SU-DHL-6 (cell line): ENCODE measurements around the gene MELK.

ENCODE experiments used
- H2AFZ ChIP-seq: fragments of 200-600 bp; sonication (generic); 2 replicates; pipeline ENCODE4 v1.6.1; 2014; ENCODE audit warnings: low read depth, mild to moderate bottlenecking, moderate library complexity, mixed read lengths, antibody characterized with exemption, low read length; ENCODE audit not compliant: severe bottlenecking
- H3F3A ChIP-seq: fragments of 200-600 bp; shearing (Covaris generic); 2 replicates; pipeline ENCODE4 v1.6.0; 2016; ENCODE audit warnings: antibody characterized with exemption, mild to moderate bottlenecking; ENCODE audit not compliant: insufficient read depth
- H3K27ac ChIP-seq: fragments of 200-600 bp; sonication (generic); 2 replicates; pipeline ENCODE4 v1.5.1; 2016; ENCODE audit warnings: low read depth, mild to moderate bottlenecking, low read length, moderate library complexity, mixed read lengths
- H3K27me3 ChIP-seq: fragments of 200-600 bp; sonication (generic), shearing (Covaris generic); 2 replicates; pipeline ENCODE4 v1.6.0; 2014; ENCODE audit warnings: mild to moderate bottlenecking, low read length
- H3K36me3 ChIP-seq: fragments of 200-600 bp; sonication (generic); 2 replicates; pipeline ENCODE4 v1.6.1; 2014; ENCODE audit warnings: mild to moderate bottlenecking, low read length, mixed read lengths
- H3K4me2 ChIP-seq: fragments of 300-600, 200-600 bp; shearing (Covaris generic), sonication (generic); 2 replicates; pipeline ENCODE4 v1.6.0; 2014; ENCODE audit warnings: low read length, low read depth, mild to moderate bottlenecking; ENCODE audit not compliant: poor library complexity, severe bottlenecking
- H3K4me3 ChIP-seq: fragments of 200-600 bp; sonication (generic); 2 replicates; pipeline ENCODE4 v1.5.1; 2014; ENCODE audit warnings: antibody characterized with exemption, low read length, mild to moderate bottlenecking, mixed read lengths; ENCODE audit not compliant: insufficient read depth, poor library complexity, severe bottlenecking
- H3K79me2 ChIP-seq: fragments of 200-600 bp; sonication (generic); 2 replicates; pipeline ENCODE4 v1.6.1; 2014; ENCODE audit warnings: mild to moderate bottlenecking, low read length, moderate library complexity; ENCODE audit not compliant: insufficient read depth
- H3K9ac ChIP-seq: fragments of 200-600 bp; sonication (generic); 2 replicates; pipeline ENCODE4 v1.7.0; 2014; ENCODE audit warnings: mild to moderate bottlenecking, low read length
- H3K9me2 ChIP-seq: fragments of 200-600 bp; sonication (generic); replicated peaks from 2 replicates; pipeline ENCODE4 v1.6.1; 2014; ENCODE audit warnings: low read length; ENCODE audit not compliant: insufficient read depth
- H3K9me3 ChIP-seq: fragments of 200-600 bp; sonication (generic); 2 replicates; pipeline ENCODE4 v1.6.1; 2014; ENCODE audit warnings: low read length, mixed read lengths; ENCODE audit not compliant: insufficient read depth
- H4K20me1 ChIP-seq: fragments of 200-600 bp; sonication (generic); 2 replicates; pipeline ENCODE4 v1.6.1; 2014; ENCODE audit warnings: low read depth, mild to moderate bottlenecking, antibody characterized with exemption, low read length, moderate library complexity, mixed read lengths
- EZH2phosphoT487 ChIP-seq: fragments of 200-600 bp; sonication (generic), shearing (Covaris generic); conservative IDR thresholded peaks from 2 replicates; pipeline ENCODE4 v1.6.1; 2018; ENCODE audit warnings: mild to moderate bottlenecking, antibody characterized with exemption, low read length, moderate library complexity, mixed read lengths
- TF ChIP-seq, protein P1 (sequence below): fragments of 200-600 bp; sonication (generic); IDR thresholded peaks from one replicate; pipeline ENCODE4 v1.5.1; 2017; ENCODE audit warnings: antibody characterized with exemption, mild to moderate bottlenecking, low read length, moderate library complexity; ENCODE audit not compliant: insufficient read depth, poor library complexity, severe bottlenecking

Gene MELK

DNA sequence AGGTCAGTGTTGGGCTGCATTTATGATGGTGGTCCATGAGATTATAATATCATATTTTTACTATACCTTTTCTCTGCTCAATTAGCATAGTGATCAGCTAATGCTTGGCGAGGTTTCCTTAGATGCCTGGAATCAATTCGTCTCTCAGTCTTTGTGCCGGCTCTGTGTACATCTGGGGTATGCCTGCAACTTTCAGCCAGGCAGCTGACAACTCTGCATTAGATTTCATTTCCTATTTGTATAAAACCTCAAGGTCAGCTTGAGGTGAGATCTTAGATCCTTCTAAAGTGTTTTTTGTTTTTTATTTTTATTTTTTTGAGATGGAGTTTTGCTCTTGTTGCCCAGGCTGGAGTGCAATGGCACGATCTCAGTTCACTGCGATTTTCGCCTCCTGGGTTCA lies 86.8 kb downstream of the MELK start:
- TF ChIP-seq, protein P1, sequence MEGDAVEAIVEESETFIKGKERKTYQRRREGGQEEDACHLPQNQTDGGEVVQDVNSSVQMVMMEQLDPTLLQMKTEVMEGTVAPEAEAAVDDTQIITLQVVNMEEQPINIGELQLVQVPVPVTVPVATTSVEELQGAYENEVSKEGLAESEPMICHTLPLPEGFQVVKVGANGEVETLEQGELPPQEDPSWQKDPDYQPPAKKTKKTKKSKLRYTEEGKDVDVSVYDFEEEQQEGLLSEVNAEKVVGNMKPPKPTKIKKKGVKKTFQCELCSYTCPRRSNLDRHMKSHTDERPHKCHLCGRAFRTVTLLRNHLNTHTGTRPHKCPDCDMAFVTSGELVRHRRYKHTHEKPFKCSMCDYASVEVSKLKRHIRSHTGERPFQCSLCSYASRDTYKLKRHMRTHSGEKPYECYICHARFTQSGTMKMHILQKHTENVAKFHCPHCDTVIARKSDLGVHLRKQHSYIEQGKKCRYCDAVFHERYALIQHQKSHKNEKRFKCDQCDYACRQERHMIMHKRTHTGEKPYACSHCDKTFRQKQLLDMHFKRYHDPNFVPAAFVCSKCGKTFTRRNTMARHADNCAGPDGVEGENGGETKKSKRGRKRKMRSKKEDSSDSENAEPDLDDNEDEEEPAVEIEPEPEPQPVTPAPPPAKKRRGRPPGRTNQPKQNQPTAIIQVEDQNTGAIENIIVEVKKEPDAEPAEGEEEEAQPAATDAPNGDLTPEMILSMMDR: no peak
- TF ChIP-seq EZH2phosphoT487: no peak
- no peak overlapping the region for H2AFZ ChIP-seq
- H3K4me2 ChIP-seq: no peak overlapping the region
- H3K27me3 ChIP-seq: no peaks in the 10 kb centered on the region
- no peaks in the 10 kb centered on the region for H4K20me1 ChIP-seq
- no peaks in the 10 kb centered on the region for H3K9me3 ChIP-seq
- no peak overlapping the region for H3K4me3 ChIP-seq
- H3K27ac ChIP-seq: no peak overlapping the region
- H3K79me2 ChIP-seq: 0 out of 2 replicates have a peak, but pooled peaks cover 4% of the 10 kb centered on the region
- H3F3A ChIP-seq: peaks cover 7% of the 10 kb centered on the region; the same call in 1 of the 2 replicates
- no peak overlapping the region for H3K9ac ChIP-seq
- H3K9me2 ChIP-seq: no peaks in the 10 kb centered on the region
- H3K36me3 ChIP-seq: peaks cover 42% of the 10 kb centered on the region; the same call in 1 of the 2 replicates

DNA sequence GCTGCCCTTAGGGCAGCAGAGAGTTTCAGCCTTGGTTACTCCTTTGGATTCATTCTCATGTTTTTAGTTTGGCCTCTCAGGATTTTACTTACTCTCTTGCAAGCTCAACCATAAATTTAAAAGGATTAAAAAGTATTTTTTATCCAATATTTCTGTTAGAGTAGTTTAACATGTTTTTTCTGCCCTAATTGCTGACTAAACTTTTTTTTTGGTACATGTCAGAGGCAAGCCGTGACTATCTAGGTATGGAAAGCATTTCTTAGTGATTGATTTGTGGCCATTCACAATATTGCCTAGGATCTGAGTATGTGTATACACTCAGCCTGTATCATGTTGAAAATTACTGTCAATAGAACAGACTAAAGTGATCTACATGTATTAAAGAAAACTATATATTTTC lies 92.1 kb downstream of the MELK start:
- Histone ChIP-seq H3K9ac (no peak overlapping the region), H3K36me3 (peaks cover 53% of the 10 kb centered on the region; the same call in 1 of the 2 replicates)
- TF ChIP-seq EZH2phosphoT487: no peak
- TF ChIP-seq, protein P1: no peak

DNA sequence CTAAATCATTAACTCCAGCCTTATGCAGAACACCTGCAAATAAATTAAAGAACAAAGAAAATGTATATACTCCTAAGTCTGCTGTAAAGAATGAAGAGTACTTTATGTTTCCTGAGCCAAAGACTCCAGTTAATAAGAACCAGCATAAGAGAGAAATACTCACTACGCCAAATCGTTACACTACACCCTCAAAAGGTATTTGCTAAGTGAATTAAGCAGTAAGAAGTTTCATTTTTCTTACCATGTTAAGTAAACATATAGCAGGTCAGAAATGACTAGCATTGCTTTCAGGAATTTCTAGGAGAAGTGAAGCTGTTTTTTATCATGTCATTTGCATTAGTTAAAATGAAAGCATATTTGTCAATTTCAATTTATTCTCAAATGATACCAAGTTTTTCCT lies 92.7 kb downstream of the MELK start:
- H3K4me2 ChIP-seq: no peak overlapping the region
- H3K9ac ChIP-seq: no peak overlapping the region
- no peak overlapping the region for H3K27ac ChIP-seq
- no peak overlapping the region for H2AFZ ChIP-seq
- H3K36me3 ChIP-seq: peaks cover 56% of the 10 kb centered on the region; the same call in 1 of the 2 replicates
- no peaks in the 10 kb centered on the region for H3K9me3 ChIP-seq
- H3K9me2 ChIP-seq: no peaks in the 10 kb centered on the region
- no peaks in the 10 kb centered on the region for H3K27me3 ChIP-seq
- H4K20me1 ChIP-seq: no peaks in the 10 kb centered on the region
- TF ChIP-seq EZH2phosphoT487: no peak
- TF ChIP-seq, protein P1: no peak
- H3K79me2 ChIP-seq: peaks cover 4% of the 10 kb centered on the region; the same call in 1 of the 2 replicates
- no peak overlapping the region for H3K4me3 ChIP-seq
- peaks cover 11% of the 10 kb centered on the region; the same call in 1 of the 2 replicates for H3F3A ChIP-seq

More for the DNA sequence above, 92.1 kb downstream of the MELK start:
- H3K4me2 ChIP-seq: no peak overlapping the region
- H4K20me1 ChIP-seq: no peaks in the 10 kb centered on the region
- no peaks in the 10 kb centered on the region for H3K9me2 ChIP-seq
- H3K27ac ChIP-seq: no peak overlapping the region
- no peaks in the 10 kb centered on the region for H3K9me3 ChIP-seq
- peaks cover 4% of the 10 kb centered on the region; the same call in 1 of the 2 replicates for H3K79me2 ChIP-seq
- no peaks in the 10 kb centered on the region for H3K27me3 ChIP-seq
- H2AFZ ChIP-seq: no peak overlapping the region
- no peak overlapping the region for H3K4me3 ChIP-seq
- peaks cover 11% of the 10 kb centered on the region; the same call in 1 of the 2 replicates for H3F3A ChIP-seq
